ENCODE results near the gene SAMD5. TPM values are rescaled to one million over a fixed set of nuclear protein-coding genes. Genes with fewer than 3 reads are reported as not detected.

SAMD5 gene
- total RNA-seq, 1 donor = 0.09 TPM

DNA sequence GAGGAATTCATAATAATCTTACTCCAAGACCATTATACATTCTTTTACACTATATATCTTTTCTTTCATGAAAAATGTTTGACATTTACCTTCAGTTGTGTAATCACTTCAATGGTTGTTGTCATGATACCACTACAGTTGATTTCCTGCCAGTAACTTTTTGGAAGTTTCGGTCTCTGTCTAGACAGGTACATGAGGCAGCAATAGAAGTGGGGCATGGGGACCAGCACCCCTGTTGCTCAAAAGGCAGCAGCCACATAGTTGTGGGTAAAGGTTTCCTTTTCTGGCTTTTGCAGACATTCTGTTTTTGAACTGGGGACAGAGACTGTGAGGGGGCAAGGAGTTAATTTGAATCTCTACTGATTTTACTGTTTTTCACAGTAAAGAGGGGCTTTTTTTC is 14.1 kb downstream of the SAMD5 start:
- H3K4me3 ChIP-seq (ENCODE audit: low read depth, low read length) = no peak overlapping the region
- DNase-seq (ENCODE audit: low read depth) = no peak
- TF ChIP-seq, protein P1, sequence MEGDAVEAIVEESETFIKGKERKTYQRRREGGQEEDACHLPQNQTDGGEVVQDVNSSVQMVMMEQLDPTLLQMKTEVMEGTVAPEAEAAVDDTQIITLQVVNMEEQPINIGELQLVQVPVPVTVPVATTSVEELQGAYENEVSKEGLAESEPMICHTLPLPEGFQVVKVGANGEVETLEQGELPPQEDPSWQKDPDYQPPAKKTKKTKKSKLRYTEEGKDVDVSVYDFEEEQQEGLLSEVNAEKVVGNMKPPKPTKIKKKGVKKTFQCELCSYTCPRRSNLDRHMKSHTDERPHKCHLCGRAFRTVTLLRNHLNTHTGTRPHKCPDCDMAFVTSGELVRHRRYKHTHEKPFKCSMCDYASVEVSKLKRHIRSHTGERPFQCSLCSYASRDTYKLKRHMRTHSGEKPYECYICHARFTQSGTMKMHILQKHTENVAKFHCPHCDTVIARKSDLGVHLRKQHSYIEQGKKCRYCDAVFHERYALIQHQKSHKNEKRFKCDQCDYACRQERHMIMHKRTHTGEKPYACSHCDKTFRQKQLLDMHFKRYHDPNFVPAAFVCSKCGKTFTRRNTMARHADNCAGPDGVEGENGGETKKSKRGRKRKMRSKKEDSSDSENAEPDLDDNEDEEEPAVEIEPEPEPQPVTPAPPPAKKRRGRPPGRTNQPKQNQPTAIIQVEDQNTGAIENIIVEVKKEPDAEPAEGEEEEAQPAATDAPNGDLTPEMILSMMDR (IDR thresholded peaks at IDR 0.05; ENCODE audit: insufficient read depth, low read length) = no peak

DNA sequence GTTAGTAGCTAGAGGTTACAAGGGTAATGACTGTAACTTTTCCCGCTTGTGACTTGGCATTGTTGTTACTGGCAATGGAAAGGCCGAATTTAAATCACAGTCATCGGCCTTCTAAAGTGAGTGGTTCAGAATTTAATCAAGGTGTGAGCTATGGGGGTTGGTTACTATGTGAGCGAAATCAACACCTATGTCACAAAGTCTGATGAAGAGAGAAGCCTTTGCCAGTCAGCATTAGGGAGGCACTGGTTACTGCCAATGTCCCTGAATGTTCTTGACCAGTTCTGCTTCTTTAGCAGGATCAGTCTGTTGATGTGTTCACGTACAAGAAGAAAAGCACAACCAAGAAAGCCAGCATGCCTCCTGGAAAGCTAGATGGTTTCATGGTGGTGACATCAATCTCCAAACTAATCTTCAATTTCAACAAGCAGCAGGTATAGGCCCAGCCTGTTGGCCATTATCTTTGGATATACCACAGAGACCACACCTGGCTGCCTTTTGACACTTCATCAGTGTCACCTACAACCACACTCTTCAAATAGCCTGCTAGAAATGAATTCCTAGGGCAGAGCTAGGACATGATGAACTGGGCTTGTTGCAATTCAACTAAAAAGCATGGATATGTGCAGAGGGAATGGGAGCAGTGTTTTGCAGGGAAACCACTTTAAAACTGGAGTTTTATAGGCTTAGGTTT is 17.2 kb downstream of the SAMD5 start:
- no peak for DNase-seq (ENCODE audit: low read depth)
- no peak overlapping the region for H3K4me3 ChIP-seq (ENCODE audit: low read depth, low read length)
- TF ChIP-seq, protein P1 (IDR thresholded peaks at IDR 0.05; ENCODE audit: insufficient read depth, low read length) = no peak

GRCh38 chr6:147527197-147527596 is 18.7 kb downstream of the SAMD5 start:
- TF ChIP-seq, protein P1 (IDR thresholded peaks at IDR 0.05; ENCODE audit: insufficient read depth, low read length) = no peak
- no peak for DNase-seq (ENCODE audit: low read depth)
- no peak overlapping the region for H3K4me3 ChIP-seq (ENCODE audit: low read depth, low read length)

- TF ChIP-seq, protein P1 (IDR thresholded peaks at IDR 0.05; ENCODE audit: insufficient read depth, low read length) = no peak
- H3K4me3 ChIP-seq (ENCODE audit: low read depth, low read length) = no peak overlapping the region
- DNase-seq (ENCODE audit: low read depth) = no peak
These were observed 20.1 kb downstream of the SAMD5 start for GRCh38 chr6:147528511-147529145.

- TF ChIP-seq, protein P1 (IDR thresholded peaks at IDR 0.05; ENCODE audit: insufficient read depth, low read length) = no peak
- DNase-seq (ENCODE audit: low read depth) = no peak
- no peak overlapping the region for H3K4me3 ChIP-seq (ENCODE audit: low read depth, low read length)
These were observed 21.9 kb downstream of the SAMD5 start for GRCh38 chr6:147530132-147531060.

DNA sequence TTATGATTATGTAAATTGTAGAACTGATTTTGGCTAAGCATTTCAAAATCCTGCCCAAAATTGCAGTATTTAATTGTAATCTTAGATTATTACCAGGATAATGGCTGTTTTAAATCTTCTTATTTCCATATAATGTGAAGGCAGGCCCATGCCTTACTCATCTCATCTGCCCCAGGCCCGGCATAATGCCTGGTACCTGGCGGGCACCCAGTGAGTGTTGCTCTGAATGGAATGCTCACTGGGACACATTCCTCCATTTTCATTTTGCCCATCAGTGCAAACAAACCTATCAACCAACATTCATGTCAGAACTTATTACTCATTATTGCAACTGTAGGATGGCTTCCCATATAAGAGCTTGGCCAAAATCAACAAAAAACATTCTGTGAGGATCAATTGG is 22.8 kb downstream of the SAMD5 start:
- no peak overlapping the region for H3K4me3 ChIP-seq (ENCODE audit: low read depth, low read length)
- DNase-seq (ENCODE audit: low read depth) = no peak
- TF ChIP-seq, protein P1 (IDR thresholded peaks at IDR 0.05; ENCODE audit: insufficient read depth, low read length) = no peak
